ENCODE data around the gene XIST.
"Not testable (repeated sequence)": the region's sequence is repeated elsewhere in the genome, so short reads cannot be mapped to it uniquely, and the experiment has no call there.

The XIST gene

GRCh38 chrX:73840120-73840924, 12.2 kb downstream of the XIST start:
- no peak for DNase-seq

- DNase-seq = no peak
These were observed 13.4 kb downstream of the XIST start for GRCh38 chrX:73839152-73839551.

- DNase-seq = no peak
These were observed 14.4 kb downstream of the XIST start for GRCh38 chrX:73838123-73838522.

GRCh38 chrX:73836956-73837477, 15.5 kb downstream of the XIST start:
- no peak for DNase-seq

GRCh38 chrX:73834219-73834618, 18.3 kb downstream of the XIST start:
- DNase-seq = no peak

- DNase-seq = no peak
These were observed 20.2 kb downstream of the XIST start for GRCh38 chrX:73832319-73832718.

- DNase-seq = no peak
These were observed 21.0 kb downstream of the XIST start for GRCh38 chrX:73831500-73831899.

- no peak for DNase-seq
These were observed 21.8 kb downstream of the XIST start for GRCh38 chrX:73830489-73831414.

- DNase-seq = no peak
These were observed 22.5 kb downstream of the XIST start for GRCh38 chrX:73829890-73830466.

GRCh38 chrX:73828080-73828720, 24.3 kb downstream of the XIST start:
- no peak for DNase-seq

GRCh38 chrX:73827406-73827805, 25.1 kb downstream of the XIST start:
- no peak for DNase-seq

GRCh38 chrX:73826996-73827395, 25.5 kb downstream of the XIST start:
- no peak for DNase-seq

GRCh38 chrX:73825569-73825968, 26.9 kb downstream of the XIST start:
- DNase-seq = no peak

GRCh38 chrX:73823473-73824004, 29.0 kb downstream of the XIST start:
- no peak for DNase-seq

GRCh38 chrX:73822775-73823174, 29.7 kb downstream of the XIST start:
- DNase-seq = no peak

- no peak for DNase-seq
These were observed 30.5 kb downstream of the XIST start for GRCh38 chrX:73821921-73822559.

- not testable (repeated sequence) for DNase-seq
These were observed 32.5 kb downstream of the XIST start for GRCh38 chrX:73819864-73820558.

- no peak for DNase-seq
These were observed 34.1 kb downstream of the XIST start for GRCh38 chrX:73818200-73819116.
